HG03196 (cell line): ENCODE results near the gene RTN1.
A peak's percentile ranks its signal among the peaks of the same experiment; 100 is the strongest.

Experiments
- ATAC-seq: cut with Tn5 transposase; IDR thresholded peaks from one replicate; pipeline ENCODE4 v1.9.1; 2021; ENCODE audit not compliant: unreplicated experiment

RTN1 gene, protein sequence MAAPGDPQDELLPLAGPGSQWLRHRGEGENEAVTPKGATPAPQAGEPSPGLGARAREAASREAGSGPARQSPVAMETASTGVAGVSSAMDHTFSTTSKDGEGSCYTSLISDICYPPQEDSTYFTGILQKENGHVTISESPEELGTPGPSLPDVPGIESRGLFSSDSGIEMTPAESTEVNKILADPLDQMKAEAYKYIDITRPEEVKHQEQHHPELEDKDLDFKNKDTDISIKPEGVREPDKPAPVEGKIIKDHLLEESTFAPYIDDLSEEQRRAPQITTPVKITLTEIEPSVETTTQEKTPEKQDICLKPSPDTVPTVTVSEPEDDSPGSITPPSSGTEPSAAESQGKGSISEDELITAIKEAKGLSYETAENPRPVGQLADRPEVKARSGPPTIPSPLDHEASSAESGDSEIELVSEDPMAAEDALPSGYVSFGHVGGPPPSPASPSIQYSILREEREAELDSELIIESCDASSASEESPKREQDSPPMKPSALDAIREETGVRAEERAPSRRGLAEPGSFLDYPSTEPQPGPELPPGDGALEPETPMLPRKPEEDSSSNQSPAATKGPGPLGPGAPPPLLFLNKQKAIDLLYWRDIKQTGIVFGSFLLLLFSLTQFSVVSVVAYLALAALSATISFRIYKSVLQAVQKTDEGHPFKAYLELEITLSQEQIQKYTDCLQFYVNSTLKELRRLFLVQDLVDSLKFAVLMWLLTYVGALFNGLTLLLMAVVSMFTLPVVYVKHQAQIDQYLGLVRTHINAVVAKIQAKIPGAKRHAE

DNA sequence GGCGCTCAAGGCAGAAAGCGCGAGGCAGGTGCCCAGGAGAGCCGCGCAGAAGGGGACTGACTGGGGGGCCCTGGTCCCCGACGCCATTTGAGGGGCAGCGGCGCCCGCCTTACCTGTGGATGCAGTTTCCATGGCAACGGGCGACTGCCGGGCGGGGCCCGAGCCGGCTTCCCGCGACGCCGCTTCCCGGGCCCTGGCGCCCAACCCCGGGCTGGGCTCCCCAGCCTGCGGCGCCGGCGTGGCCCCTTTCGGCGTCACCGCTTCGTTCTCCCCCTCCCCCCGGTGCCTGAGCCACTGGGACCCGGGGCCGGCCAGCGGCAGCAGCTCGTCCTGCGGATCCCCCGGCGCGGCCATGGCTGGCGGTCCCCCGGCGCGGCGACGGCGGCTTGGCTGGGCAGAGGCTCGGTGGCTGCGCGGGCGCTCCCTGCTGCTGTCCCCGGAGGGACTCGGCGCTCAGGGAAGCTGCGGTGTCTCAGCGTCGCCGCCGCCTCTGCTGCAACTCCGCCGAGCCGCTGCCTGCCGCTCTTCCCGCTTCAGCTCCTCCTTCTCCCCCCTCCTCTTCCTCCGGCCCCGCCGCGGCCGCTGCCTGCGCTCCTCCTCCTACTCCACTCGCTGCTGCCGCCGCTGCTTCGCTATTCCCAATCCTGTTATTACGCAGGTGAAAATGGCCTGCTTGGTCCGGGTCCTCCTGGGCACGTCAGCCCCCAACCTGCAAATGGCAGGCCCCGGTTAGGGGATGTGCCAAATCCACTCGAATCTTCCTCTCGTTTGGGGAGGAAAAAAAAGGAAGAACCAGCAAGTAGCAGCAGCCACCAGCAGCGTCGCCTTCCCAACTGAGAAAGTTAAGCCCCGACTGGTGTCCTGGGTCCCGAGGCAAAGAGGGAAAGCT is at the start of gene RTN1:
Gene RTN1 (minus strand): TSS at position 500 of the 889 bp plus-strand sequence. CDS start 146 bp downstream, at position 354.
- ATAC-seq: no peak

DNA sequence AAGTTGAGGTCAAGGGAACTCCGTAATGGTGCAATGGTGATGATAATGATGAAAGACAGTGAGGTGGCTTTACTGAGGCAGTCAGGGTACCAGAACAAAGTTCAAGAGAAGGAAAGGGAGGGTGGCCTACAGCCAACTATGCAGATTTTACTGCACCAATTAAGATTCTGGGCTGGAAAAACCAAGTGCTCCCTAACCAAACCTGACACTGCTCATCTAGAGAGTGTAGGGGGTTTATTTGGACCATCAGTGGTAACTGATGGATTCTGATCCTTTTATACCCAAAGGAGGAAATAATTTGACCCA is 49.8 kb upstream of the RTN1 start:
- no peak for ATAC-seq

DNA sequence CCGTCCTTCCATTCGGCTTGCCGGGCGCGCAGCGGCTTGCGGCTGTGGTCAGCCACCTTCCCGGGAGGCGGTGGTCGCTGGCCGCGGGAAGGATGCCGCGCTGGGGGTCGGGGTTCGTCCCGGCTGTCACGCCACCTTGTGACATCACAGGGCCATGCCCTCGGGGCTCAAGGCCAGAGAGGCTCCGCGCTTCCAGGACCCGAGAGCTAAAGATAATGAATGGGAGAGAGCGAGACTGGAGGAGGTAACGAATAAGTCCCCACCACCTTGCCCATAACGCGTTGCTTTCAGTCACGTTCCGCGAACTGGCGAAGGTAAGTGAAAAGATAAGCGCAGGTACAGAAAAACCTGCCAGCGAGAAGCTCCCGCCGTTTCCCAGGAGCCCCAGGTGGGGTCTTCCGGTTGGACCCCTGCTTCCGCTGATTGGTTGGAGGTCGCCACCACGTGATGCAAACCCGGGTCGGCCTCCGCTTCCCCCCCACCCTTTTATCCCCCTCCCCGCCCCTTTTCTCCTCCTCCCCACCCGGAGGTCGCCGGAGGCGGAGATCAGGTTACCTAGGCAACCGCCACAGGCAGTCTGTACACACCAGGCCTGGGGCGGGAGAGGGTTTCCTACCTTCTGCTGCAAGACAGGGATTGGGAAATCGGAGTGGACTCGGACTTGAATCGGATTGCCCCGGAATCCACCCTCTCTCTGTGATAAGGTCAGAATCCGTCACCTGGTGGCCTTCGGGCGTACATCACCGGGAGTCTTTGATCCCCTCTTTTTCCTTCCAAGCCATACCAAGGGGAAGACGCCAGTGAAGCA is 49.2 kb upstream of the RTN1 start, which contains the start of gene LRRC9:
Gene LRRC9 (plus strand): TSS at position 575 of the 808 bp plus-strand sequence.
- ATAC-seq: peak; percentile 18

DNA sequence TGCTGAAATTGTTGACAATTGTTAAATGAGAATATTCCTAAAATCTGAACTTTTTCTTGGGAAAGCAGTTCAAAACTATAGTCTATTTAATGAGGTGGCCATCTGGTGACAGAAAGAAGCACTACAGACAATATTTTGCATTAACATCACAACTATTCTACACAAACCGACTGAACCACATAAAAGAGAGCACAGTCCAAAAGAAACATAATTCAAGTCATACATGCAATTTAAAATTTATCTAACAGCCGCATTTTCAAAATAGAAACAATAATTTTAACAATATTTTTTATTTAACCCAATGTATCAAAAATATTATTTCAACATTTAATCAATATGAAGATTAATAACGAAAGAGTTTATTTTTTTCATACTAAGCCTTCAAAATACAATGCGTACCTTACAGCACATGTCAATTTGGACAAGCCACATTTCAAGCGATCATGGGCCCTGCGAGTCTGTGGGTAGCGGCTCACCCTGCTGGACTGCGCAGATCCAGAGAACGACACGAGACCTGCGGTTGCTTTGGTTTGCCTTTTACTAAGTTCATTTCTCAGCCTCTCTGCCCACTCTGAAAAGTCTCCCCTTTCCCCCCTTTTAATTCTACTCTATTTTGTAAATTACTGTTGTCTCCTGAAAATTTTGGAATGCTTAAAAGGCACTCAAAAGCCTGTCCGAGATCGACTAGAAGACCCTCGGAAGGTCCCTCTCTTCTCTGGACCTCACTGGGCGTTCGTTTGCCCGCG is 48.4 kb upstream of the RTN1 start:
- peak; percentile 58 for ATAC-seq

DNA sequence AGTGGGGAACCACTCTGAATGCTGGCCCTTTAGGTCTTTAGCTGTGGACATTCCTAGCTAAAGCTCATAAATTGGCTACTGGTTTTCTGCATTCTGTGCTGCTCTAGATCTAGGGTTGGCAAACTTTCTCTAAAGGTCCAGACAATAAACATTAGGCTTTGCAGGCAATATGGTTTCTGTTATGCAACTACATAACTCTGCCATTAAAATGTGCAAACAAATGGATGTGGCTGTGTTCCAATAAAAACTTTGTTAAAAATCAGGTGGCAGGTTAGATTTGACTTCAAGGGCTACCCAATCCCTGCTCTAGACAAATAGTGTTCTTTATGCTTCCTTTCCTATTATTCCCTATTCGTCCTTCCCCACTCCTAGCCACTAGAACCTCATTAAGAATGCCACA is 42.6 kb upstream of the RTN1 start:
- ATAC-seq: no peak

DNA sequence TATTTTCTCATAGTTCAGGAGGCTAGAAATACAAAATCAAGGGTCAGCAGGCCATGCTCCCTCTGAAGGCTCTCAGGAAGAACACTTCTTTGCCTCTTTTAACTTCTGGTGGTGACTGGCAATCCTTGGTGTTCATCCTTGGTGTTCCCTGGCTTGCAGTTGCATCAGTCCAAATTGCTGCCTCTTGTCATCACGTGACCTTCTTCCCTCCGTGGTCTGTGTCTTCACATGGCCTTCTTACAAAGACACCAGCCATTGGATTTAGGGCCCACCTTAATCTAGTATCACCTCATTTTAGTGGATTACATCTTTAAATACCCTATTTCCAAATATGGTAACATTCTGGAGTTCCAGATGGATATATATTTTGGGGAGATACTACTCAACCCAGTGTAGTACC is 41.9 kb upstream of the RTN1 start:
- ATAC-seq: no peak

DNA sequence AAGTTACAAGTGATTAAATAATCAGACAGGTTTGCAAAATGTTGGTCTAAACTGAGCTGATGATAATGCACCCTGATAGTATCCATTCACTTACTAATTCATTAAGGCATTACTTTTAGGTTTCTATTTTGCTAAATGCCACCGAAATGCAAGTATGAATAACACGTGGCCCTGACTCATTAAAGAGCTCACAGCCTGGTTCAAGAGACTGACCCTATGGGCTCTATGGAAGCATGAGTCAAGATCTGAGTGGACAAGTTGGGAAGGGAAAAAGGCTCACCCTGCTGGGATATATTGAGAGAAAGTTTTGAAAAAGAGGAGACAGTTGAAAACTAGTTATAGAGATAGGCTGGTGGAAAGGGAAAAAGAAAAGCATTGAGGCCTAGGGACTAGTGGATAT is 34.6 kb upstream of the RTN1 start:
- no peak for ATAC-seq

DNA sequence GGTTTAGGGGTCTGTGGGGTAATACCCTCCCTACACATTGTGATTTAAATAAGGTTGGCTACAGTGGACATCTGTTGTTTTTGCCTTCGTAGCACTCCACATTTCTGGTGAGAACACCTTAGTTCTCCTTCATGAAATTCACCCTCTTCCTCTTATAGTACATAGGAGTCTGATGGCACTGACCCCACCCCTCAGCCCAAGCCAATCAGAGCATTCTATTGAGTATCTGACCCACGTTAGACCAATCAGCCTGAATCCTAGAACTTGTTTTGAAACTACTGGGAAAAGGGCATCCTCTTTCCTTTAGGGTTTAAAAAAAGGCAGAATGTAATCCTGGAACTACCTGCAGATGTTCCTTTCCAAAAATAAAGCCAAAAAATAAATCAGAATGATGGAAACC is 33.6 kb upstream of the RTN1 start:
- ATAC-seq: no peak

DNA sequence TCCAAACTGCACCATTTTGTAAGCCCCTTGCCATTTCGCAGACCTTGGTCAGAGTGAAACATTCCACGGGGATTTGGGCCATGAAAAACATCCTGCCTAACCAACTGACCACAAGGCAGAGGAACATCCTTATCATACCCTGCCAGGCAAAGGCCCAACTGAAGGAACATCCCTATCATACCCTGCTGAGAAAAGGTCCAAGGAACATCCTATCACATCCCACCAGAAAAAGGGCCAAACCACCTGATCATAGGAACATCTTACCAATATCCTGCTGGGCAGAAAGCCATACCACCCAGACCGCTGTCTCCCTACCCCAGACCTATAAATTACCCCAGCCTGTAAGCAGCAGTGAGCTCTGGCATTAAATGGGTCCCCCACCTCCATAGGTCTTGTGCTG is 30.0 kb upstream of the RTN1 start:
- no peak for ATAC-seq

DNA sequence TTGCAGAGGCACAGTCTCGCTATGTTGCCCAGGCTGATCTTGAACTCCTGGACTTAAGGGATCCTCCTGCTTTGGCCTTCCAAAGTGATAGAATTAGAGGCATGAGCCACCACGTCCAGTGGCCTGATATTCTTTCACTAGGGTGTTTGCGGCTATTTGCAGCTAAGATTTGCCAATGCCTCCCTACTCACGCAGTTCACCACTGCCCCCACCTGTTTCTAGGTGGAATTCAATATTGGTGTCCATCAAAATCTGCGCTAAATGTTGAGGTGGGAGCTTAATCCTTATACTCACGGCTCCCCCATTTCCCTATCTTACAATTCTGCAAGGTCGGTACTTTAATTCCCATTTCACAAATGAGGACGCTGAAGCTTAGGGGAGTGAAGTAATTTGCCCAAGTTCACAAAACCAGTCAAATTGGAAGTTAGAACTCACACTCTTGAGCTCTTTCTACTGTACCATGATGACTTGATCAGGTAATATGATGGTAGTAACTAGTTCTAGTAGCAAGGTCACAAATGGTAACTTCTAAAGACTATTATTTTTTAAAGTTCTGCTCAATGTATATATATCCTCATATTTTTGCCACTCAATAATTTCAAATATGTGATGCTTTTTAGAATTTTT is 27.3 kb upstream of the RTN1 start:
- no peak for ATAC-seq

DNA sequence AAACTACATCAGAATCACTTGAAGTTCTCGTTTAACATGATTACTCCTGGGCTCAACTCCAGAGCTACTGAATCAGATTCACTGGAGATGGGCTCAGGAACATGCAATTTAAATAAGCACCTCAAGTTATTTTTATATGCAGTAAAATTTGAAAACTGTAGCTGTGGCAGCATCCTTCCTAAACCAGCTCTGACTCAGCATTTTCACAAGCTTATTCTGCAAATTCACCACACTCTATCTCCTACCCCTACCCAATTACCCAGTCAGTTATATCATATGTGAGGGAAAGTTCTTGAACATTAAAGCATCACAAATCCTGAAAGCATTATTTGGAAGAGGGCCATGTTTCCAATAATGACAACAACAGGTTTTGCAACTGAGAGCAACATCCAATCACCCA is 25.1 kb upstream of the RTN1 start:
- ATAC-seq: no peak

DNA sequence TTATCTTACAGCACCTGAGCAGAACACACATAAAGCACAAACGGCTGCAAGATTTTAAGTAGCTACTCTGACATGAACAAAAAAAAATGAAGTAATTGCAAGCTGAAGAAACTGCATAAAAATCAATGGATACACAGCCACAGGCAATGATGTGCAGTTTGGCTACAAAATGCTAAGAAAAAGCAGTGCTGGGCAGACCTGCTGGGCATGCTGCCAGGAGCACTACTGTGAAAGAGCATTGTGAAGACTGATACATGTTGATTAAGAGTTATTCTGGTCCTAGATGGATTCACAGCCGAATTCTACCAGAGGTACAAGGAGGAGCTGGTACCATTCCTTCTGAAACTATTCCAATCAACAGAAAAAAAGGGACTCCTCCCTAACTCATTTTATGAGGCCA is 20.1 kb upstream of the RTN1 start:
- no peak for ATAC-seq

DNA sequence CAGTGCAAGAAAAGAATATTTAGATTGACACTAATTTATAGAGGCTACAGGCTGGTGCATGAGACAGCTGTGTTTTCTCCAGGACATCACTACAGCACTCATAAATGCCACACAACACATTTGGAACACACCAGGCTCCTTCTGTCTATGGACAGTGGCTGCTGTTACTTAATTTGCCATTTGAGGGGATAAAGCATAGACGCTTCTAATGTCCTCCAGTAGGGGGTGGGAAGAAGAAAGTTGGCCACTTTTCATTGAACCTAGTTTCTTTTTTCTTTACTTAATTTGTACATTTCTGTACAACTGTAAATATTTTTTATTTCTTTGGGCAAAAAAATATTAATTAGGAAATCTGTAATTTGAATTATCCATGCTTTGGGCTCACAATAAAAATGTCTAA is 12.4 kb upstream of the RTN1 start:
- no peak for ATAC-seq

DNA sequence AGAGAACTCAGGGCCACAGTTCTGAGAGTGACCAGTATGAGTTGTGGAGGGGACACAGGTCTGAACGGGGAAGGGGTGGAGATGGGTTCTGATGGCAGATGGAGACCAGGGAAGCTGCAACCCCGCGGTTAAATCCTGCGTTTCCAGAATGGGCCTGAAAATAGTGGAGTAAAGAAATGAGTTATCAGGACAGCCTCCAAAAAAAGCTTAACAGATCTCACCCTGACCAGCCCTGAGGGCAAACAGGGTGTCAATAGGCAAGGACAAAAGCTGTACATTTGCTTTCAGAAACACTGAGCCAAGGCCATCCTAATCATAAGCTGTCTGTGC is 555 bp upstream of the RTN1 start:
- no peak for ATAC-seq

DNA sequence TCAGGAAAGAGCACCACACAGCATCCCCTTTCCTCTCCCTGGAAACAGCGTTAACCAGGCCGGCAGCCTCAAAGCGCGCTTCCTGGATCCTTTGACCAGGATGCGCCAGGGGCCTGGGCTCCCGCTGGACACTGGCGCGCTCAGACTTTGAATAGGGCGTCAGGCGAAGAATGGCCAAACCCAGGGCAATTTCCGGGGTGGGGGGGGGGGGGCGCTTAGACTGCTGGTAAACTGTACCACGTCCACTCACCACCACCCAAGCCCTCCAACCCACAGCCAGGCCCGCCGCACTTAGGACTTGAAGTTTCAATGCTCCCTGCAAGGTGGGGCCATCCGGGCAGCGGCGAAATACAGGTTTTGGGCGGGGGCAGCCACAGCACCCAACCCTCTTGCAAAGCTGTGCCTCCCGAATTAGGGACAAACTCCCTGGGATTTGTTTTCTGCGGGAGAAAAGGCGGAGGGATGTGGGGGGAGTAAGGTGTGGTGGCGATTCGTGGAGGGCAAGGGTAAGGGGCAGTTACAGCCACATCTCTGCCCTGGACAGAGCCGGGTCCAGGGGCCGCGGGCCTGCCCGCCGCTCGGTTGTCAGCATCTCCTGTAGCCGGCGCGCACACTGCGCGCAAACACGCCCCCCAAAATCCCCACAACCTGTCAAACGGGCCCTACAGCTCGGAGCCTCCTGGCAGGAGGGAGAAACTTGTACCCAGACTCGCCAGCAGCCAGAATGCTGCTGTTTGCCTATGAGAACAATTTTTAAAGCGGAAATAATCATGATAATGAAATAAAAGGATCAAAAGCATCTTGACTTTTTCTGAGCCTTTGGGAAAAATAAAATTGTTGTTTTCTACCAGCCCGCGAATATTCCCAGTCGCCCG is 958 bp downstream of the RTN1 start:
- no peak for ATAC-seq

DNA sequence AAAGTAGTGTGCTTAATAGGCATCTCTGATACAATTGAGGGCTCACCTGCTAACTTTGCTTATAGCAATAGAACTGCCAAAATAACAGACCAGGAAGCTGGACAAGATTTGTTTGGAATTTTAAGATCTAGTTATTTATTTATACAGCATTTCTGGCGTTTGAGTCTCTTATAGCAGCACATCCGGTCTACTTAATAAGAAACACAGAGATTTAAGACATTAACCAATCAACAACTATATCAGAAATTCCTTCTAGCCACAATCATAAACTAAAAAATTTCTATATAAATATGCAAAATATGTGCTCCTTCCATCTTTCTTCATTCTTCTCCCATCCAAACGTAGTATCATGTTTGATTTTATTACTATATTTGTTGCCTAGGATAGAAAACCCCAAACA is 2.6 kb downstream of the RTN1 start:
- ATAC-seq: no peak

DNA sequence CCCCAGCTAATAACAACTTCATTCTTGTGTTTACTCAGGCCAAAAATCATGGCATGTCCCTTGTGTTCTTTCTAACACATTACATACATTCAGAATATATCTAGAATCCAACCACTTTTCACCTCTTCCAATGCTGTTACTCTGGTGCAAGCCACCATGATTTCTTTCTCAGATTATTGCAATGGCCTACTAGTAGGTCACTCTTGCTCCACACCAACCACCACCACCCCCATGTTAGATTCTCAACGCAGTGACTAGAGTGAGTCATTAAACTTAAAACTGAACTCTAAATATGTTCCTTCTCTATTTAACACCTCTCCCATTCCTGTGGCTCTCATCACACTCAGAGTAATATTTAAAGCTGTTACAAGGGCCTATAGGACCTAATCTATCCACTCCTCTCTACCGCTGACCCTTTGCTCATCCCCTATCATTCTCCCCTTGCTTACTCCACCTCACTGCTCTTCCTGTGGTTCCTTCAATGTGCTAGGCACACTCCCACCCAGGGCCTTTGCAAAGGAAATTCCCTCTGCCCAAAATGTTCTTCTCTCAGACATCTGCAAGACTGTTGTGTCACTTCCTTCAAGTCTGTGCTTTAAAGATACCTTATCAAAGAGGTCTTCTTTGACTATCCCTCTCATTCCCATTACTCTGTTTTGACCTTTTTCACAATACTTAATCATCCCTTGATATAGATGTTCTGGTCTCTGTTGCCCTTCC is 6.6 kb downstream of the RTN1 start:
- no peak for ATAC-seq

DNA sequence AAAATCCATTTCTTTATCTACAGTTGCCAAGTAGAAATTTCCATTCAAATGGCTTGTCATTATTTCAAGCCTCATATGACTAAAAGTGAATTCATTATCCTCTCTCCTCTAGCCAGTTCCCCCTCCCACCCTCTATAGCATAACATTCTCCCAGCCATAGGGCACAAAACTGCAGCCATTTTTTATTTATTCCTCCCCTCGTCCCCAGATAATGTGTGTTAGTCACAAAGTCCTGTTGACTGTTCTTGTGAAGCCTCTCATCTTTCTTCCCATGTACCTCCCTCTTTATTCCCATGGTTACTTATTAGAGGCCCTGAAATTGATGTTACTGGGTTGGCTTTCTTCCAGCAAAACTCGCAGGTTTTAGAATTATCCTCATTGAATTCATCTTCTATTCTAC is 13.2 kb downstream of the RTN1 start:
- ATAC-seq: no peak
